B cell (primary cell): Measurements from ENCODE around the gene ATRNL1. TPM values are rescaled to one million over a fixed set of nuclear protein-coding genes. Genes with fewer than 3 reads are reported as not detected.

Experiments
- ATAC-seq: fragments of 200-7000 bp; cut with Tn5 transposase; one replicate; pipeline ENCODE4 v1.10.0; 2021; ENCODE audit warnings: low read depth, mild to moderate bottlenecking, moderate number of reproducible peaks, moderate library complexity
- CTCF ChIA-PET: fragments of 350-600 bp; sonication (Branson Sonifier 250); formaldehyde crosslinking; loops from one replicate; lab custom pipeline; 2021; ENCODE audit warnings: antibody characterized with exemption, inconsistent platforms; lab: Charles Lee
- POLR2A ChIA-PET: fragments of 350-600 bp; sonication (Branson Sonifier 250); formaldehyde crosslinking; loops from one replicate; lab custom pipeline; 2021; ENCODE audit warnings: antibody characterized with exemption; lab: Charles Lee
- DNase-seq: peaks from one replicate; pipeline ENCODE4 v3.0.0; 2013
- H2AFZ ChIP-seq: 2 replicates; pipeline ENCODE4 v1.6.1; 2012; ENCODE audit warnings: mild to moderate bottlenecking, low read depth, low read length; ENCODE audit not compliant: insufficient read depth, poor library complexity, severe bottlenecking
- H3K27ac ChIP-seq, 2 donors: 1 replicate in 1 of 2; 2 replicates in 1 of 2; pipeline ENCODE4 v1.5.1; 2012 to 2013; ENCODE audit warnings: low read length in 2 of 2, mild to moderate bottlenecking in 2 of 2, moderate library complexity in 1 of 2
- H3K27me3 ChIP-seq, 4 experiments: fragments of 200-600 bp in 1 of 4; sonication (generic) in 1 of 4; replicated peaks in 1 of 4; 1 replicate in 2 of 4; 2 replicates in 2 of 4; pipeline versions ENCODE4 v1.6.1 to v1.7.0; 2013 to 2016; ENCODE audit warnings: low read length in 3 of 4, mild to moderate bottlenecking in 2 of 4, mixed read lengths in 1 of 4, moderate library complexity in 1 of 4; ENCODE audit not compliant: insufficient read depth in 4 of 4, control insufficient read depth in 3 of 4; ENCODE audit errors: control extremely low read depth in 1 of 4
- H3K36me3 ChIP-seq, 2 experiments: replicated peaks in 1 of 2; 1 replicate in 1 of 2; 2 replicates in 1 of 2; pipeline versions ENCODE4 v1.6.1 to v1.7.1; 2013; ENCODE audit warnings: low read length in 1 of 2; ENCODE audit not compliant: insufficient read depth in 2 of 2, control insufficient read depth in 1 of 2; ENCODE audit errors: control extremely low read depth in 1 of 2, extremely low read depth in 1 of 2
- H3K4me1 ChIP-seq, 2 donors: fragments of 200-600 bp in 1 of 2; sonication (generic) in 1 of 2; 1 replicate in 1 of 2; 2 replicates in 1 of 2; pipeline versions ENCODE4 v1.5.1 to v1.6.1; 2013 to 2017; ENCODE audit warnings: low read length in 2 of 2; ENCODE audit not compliant: control insufficient read depth in 2 of 2, insufficient read depth in 2 of 2
- H3K4me2 ChIP-seq: replicated peaks from 2 replicates; pipeline ENCODE3; 2012; ENCODE audit warnings: mild to moderate bottlenecking, low read depth, low read length; ENCODE audit not compliant: poor library complexity, severe bottlenecking
- H3K4me3 ChIP-seq, 5 experiments: fragments of 200-600 bp in 1 of 5; sonication (generic) in 1 of 5; 1 replicate in 3 of 5; 2 replicates in 2 of 5; pipeline versions ENCODE4 v1.5.1 to v1.7.0; 2011 to 2016; ENCODE audit warnings: low read length in 4 of 5, mild to moderate bottlenecking in 4 of 5, low read depth in 2 of 5, control low read depth in 1 of 5, moderate library complexity in 1 of 5; ENCODE audit not compliant: insufficient read depth in 1 of 5; ENCODE audit errors: control extremely low read depth in 1 of 5, extremely low read depth in 1 of 5
- H3K79me2 ChIP-seq: fragments of 200-600 bp; sonication (generic); one replicate; pipeline ENCODE4 v1.6.0; 2016; ENCODE audit warnings: low read length; ENCODE audit not compliant: control insufficient read depth, insufficient read depth
- H3K9ac ChIP-seq: fragments of 200-600 bp; sonication (generic); 2 replicates; pipeline ENCODE4 v1.6.1; 2017; ENCODE audit warnings: mild to moderate bottlenecking, low read length, moderate library complexity
- H3K9me3 ChIP-seq, 3 donors: one replicate each; pipeline versions ENCODE4 v1.6.1 to v1.7.1; 2013; ENCODE audit warnings: low read length in 2 of 3; ENCODE audit not compliant: control insufficient read depth in 2 of 3, insufficient read depth in 1 of 3; ENCODE audit errors: control extremely low read depth in 1 of 3
- H4K20me1 ChIP-seq: 2 replicates; pipeline ENCODE4 v1.6.0; 2012; ENCODE audit warnings: mild to moderate bottlenecking, low read length; ENCODE audit not compliant: insufficient read depth, control insufficient read depth, poor library complexity, severe bottlenecking
- H3K27ac Mint-ChIP-seq: one replicate; pipeline ENCODE4 v1.8.0; 2021; ENCODE audit warnings: mixed read lengths
- H3K27me3 Mint-ChIP-seq: one replicate; pipeline ENCODE4 v1.8.0; 2021; ENCODE audit warnings: mixed read lengths
- H3K4me1 Mint-ChIP-seq: one replicate; pipeline ENCODE4 v1.8.0; 2021; ENCODE audit warnings: mixed read lengths
- H3K4me3 Mint-ChIP-seq: one replicate; pipeline ENCODE4 v1.8.0; 2021; ENCODE audit warnings: mixed read lengths
- H3K9me3 Mint-ChIP-seq: one replicate; pipeline ENCODE4 v1.8.0; 2022; ENCODE audit warnings: mixed read lengths; ENCODE audit not compliant: insufficient read depth
- CTCF ChIP-seq: fragments of 200-600 bp; IDR thresholded peaks from one replicate; pipeline ENCODE4 v1.8.0; 2022; ENCODE audit warnings: antibody characterized with exemption, mild to moderate bottlenecking
- EZH2 ChIP-seq: IDR thresholded peaks from 2 replicates; pipeline ENCODE4 v1.6.1; 2012; ENCODE audit warnings: borderline replicate concordance, low read depth, mild to moderate bottlenecking, moderate library complexity, low read length; ENCODE audit not compliant: insufficient read depth, poor library complexity, severe bottlenecking
- whole genome bisulfite sequencing: methylation state at CpG from one replicate; pipeline ENCODE4 v1.1.5; 2013; ENCODE audit warnings: missing lambda C conversion rate; ENCODE audit not compliant: insufficient coverage; 5-methylcytosine and 5-hydroxymethylcytosine counted together
- intact Hi-C: fragments of 100-400 bp; cut with micrococcal nuclease; formaldehyde crosslinking; loops from one replicate; pipeline ENCODE4 v1.10.0; 2022
- polyA plus RNA-seq: library from polyadenylated mRNA; depleted of rRNA; stranded (reverse); fragments of >200 nt; gene quantifications from 2 replicates; pipeline ENCODE4 v1.2.3, GENCODE V29; 2012
- total RNA-seq, 2 donors: library from RNA; stranded (reverse); fragments of 120-200 nt in 1 of 2; gene quantifications; 1 replicate in 1 of 2; 2 replicates in 1 of 2; pipeline versions ENCODE4 v1.2.3 to v1.2.4, GENCODE V29; 2013 to 2022

The ATRNL1 gene
- total and polyA plus RNA-seq, 2 donors (not counting 1 experiment from before 2014, with no cell fraction given) = 0.24 to 2.2 TPM

DNA sequence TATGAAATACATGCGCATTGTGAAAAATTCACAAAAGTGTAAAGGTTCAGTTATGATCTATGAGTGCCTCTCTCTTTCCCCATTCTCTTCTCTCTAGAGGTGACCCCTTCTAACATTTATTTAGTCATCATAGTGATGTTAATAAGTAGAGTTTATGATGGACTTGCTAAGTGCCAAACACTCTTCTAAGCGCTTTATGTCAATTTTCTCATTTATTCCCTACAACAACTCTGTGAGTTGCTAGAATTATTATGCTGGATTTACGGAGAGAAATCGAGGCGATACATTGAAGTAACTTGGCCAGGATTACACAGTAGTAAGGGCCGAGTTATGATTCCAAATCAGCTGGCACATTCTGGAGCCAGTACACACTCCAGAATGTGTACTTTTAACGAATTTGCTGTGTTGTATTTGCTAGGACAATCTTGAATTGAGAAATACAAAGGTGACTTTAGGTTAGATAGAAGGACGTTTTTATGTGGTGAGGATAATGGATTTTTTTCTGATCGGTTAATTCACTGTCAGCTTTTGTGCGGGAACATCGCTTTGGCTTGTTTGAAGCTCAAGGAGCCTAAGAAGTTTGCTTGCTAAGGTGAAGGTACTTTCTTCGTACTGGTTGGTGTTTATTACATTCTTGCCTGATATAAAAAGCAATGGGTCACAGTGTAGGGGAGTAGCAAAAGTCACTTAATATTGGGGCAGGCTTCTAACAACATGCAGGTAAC, 1.4 kb downstream of the ATRNL1 start:
- H3K27me3 ChIP-seq = peaks cover 0 to 36% (median 19%) of the 10 kb centered on the region in 4 experiments
- Mint-ChIP-seq H3K4me3 (peak overlapping the region; percentile 80), H3K4me1 (peaks cover 16% of the 10 kb centered on the region), H3K27ac (no peak overlapping the region), H3K9me3 (no peaks in the 10 kb centered on the region), H3K27me3 (peaks cover 45% of the 10 kb centered on the region)
- peak overlapping the region; percentile 63 for H3K9ac ChIP-seq
- ATAC-seq (no peak), DNase-seq (peak; percentile 3)
- WGBS = 65% methylated on average over 9 of the region's 12 CpGs
- H4K20me1 ChIP-seq = no peaks in the 10 kb centered on the region
- peak overlapping the region in 1 of 5 experiments; percentile 61 for H3K4me3 ChIP-seq
- H3K79me2 ChIP-seq = no peaks in the 10 kb centered on the region
- intact Hi-C loops = loop anchor here (5.0 kb wide), 1 partner anchor 567 kb away; no protein-coding TSS in a partner anchor
- H3K4me1 ChIP-seq = peaks cover 10 to 16% of the 10 kb centered on the region in 2 donors
- no peak overlapping the region for H3K27ac ChIP-seq
- H3K4me2 ChIP-seq = peak overlapping the region; percentile 76
- H3K36me3 ChIP-seq = no peaks in the 10 kb centered on the region
- CTCF ChIA-PET = interaction anchor here (1.0 kb wide), 1 partner anchor 273 kb away, joined by 3 read pairs; the partner anchor contains the start of gene FHIP2A
- POLR2A ChIA-PET = no interaction called here
- H2AFZ ChIP-seq = peak overlapping the region; percentile 79
- no peak for TF ChIP-seq EZH2
- no peak for TF ChIP-seq CTCF
- no peaks in the 10 kb centered on the region for H3K9me3 ChIP-seq

- Mint-ChIP-seq H3K4me1 (peaks cover 16% of the 10 kb centered on the region), H3K27me3 (peaks cover 45% of the 10 kb centered on the region), H3K4me3 (no peak overlapping the region), H3K27ac (no peak overlapping the region), H3K9me3 (peaks cover 3% of the 10 kb centered on the region)
- Histone ChIP-seq H3K27ac (no peak overlapping the region), H3K9me3 (no peaks in the 10 kb centered on the region), H3K4me1 (peaks cover 10 to 16% of the 10 kb centered on the region in 2 donors), H4K20me1 (no peaks in the 10 kb centered on the region), H3K27me3 (peaks cover 0 to 36% (median 19%) of the 10 kb centered on the region in 4 experiments), H2AFZ (no peak overlapping the region), H3K4me3 (no peak overlapping the region), H3K4me2 (no peak overlapping the region), H3K36me3 (no peaks in the 10 kb centered on the region), H3K79me2 (no peaks in the 10 kb centered on the region), H3K9ac (no peak overlapping the region)
- WGBS = 100% methylated on average over 1 of the region's 2 CpGs
- no peak for DNase-seq
- no peak for ATAC-seq
- ChIA-PET POLR2A (no interaction called here), CTCF (no interaction called here)
- intact Hi-C loops = no loop called here
- no peak for TF ChIP-seq EZH2
- no peak for TF ChIP-seq CTCF
Measured at GRCh38 chr10:115095758-115096157, 2.6 kb downstream of the ATRNL1 start.
